Neuronal stem cell (in vitro differentiated cells): Measurements from ENCODE around the gene PFAS.
A peak's percentile ranks its signal among the peaks of the same experiment; 100 is the strongest.

Source experiments
- DNase-seq: peaks from one replicate; pipeline ENCODE4 v3.0.0-alpha.2; 2013; ENCODE audit warnings: low spot score
- H2AFZ ChIP-seq: one replicate; pipeline ENCODE4 v1.6.1; 2013; ENCODE audit warnings: mild to moderate bottlenecking, low read length, inconsistent platforms
- H2AK5ac ChIP-seq: 2 replicates; pipeline ENCODE4 v1.6.1; 2013; ENCODE audit warnings: low read depth, mild to moderate bottlenecking, inconsistent platforms, low read length, moderate library complexity, mixed read lengths
- H2BK120ac ChIP-seq: 2 replicates; pipeline ENCODE4 v1.6.1; 2013; ENCODE audit warnings: low read depth, mild to moderate bottlenecking, inconsistent platforms, low read length, moderate library complexity, mixed read lengths
- H2BK12ac ChIP-seq: one replicate; pipeline ENCODE4 v1.6.1; 2013; ENCODE audit warnings: low read length, inconsistent platforms
- H2BK15ac ChIP-seq: 2 replicates; pipeline ENCODE4 v1.6.1; 2013; ENCODE audit warnings: mild to moderate bottlenecking, low read length, inconsistent platforms, mixed read lengths
- H2BK5ac ChIP-seq: one replicate; pipeline ENCODE4 v1.6.1; 2013; ENCODE audit warnings: inconsistent platforms, mild to moderate bottlenecking, low read length, moderate library complexity
- H3K14ac ChIP-seq: one replicate; pipeline ENCODE4 v1.6.1; 2013; ENCODE audit warnings: low read length, inconsistent platforms
- H3K18ac ChIP-seq: 2 replicates; pipeline ENCODE4 v1.6.1; 2013; ENCODE audit warnings: low read length, inconsistent platforms
- H3K23ac ChIP-seq: 2 replicates; pipeline ENCODE4 v1.6.1; 2013; ENCODE audit warnings: low read depth, mild to moderate bottlenecking, mixed read lengths, low read length, inconsistent platforms; ENCODE audit not compliant: poor library complexity
- H3K27ac ChIP-seq: replicated peaks from 3 replicates; pipeline ENCODE4 v1.5.1; 2013; ENCODE audit warnings: low read length, inconsistent platforms
- H3K27me3 ChIP-seq, 3 experiments: 2 replicates each; pipeline ENCODE4 v1.6.1; 2013; ENCODE audit warnings: low read length in 3 of 3, mild to moderate bottlenecking in 2 of 3, inconsistent platforms in 1 of 3, low read depth in 1 of 3, mixed read lengths in 1 of 3, moderate library complexity in 1 of 3; ENCODE audit not compliant: control insufficient read depth in 3 of 3, insufficient read depth in 3 of 3
- H3K36me3 ChIP-seq, 2 donors: replicated peaks in 1 of 2; 2 replicates each; pipeline ENCODE4 v1.6.1; 2013; ENCODE audit warnings: low read length in 2 of 2; ENCODE audit not compliant: control insufficient read depth in 2 of 2, insufficient read depth in 2 of 2
- H3K4ac ChIP-seq: 2 replicates; pipeline ENCODE4 v1.6.1; 2013; ENCODE audit warnings: inconsistent platforms, mild to moderate bottlenecking, low read length, moderate library complexity
- H3K4me1 ChIP-seq, 2 donors: 1 replicate in 1 of 2; 2 replicates in 1 of 2; pipeline ENCODE4 v1.6.1; 2013; ENCODE audit warnings: low read length in 2 of 2, low read depth in 1 of 2; ENCODE audit not compliant: control insufficient read depth in 2 of 2, insufficient read depth in 1 of 2
- H3K4me2 ChIP-seq: one replicate; pipeline ENCODE4 v1.6.1; 2013; ENCODE audit warnings: mild to moderate bottlenecking, low read length, inconsistent platforms; ENCODE audit not compliant: insufficient read depth, poor library complexity, severe bottlenecking
- H3K4me3 ChIP-seq, 2 donors: 2 replicates each; pipeline ENCODE4 v1.5.1; 2013; ENCODE audit warnings: low read length in 2 of 2, mild to moderate bottlenecking in 2 of 2, inconsistent platforms in 1 of 2, moderate library complexity in 1 of 2
- H3K79me1 ChIP-seq: one replicate; pipeline ENCODE4 v1.6.1; 2013; ENCODE audit warnings: low read depth, mild to moderate bottlenecking, inconsistent platforms, low read length, moderate library complexity
- H3K9ac ChIP-seq: one replicate; pipeline ENCODE4 v1.6.1; 2013; ENCODE audit warnings: mild to moderate bottlenecking, low read depth, low read length, inconsistent platforms; ENCODE audit not compliant: poor library complexity
- H3K9me3 ChIP-seq, 2 donors: replicated peaks in 1 of 2; 2 replicates each; pipeline versions ENCODE3 to v1.6.1; 2013; ENCODE audit warnings: low read length in 2 of 2, mild to moderate bottlenecking in 2 of 2, inconsistent platforms in 1 of 2, low read depth in 1 of 2, mixed read lengths in 1 of 2, moderate library complexity in 1 of 2; ENCODE audit not compliant: control insufficient read depth in 2 of 2, insufficient read depth in 1 of 2
- H4K8ac ChIP-seq: one replicate; pipeline ENCODE4 v1.6.1; 2013; ENCODE audit warnings: low read depth, mild to moderate bottlenecking, inconsistent platforms, low read length, moderate library complexity
- H4K91ac ChIP-seq: one replicate; pipeline ENCODE4 v1.6.1; 2013; ENCODE audit warnings: low read length, low read depth, mild to moderate bottlenecking, inconsistent platforms; ENCODE audit not compliant: poor library complexity
- WGBS, 2 donors: extraction: QIAGEN DNeasy Blood & Tissue Kit; methylation state at CpG; one replicate each; pipeline ENCODE4 v1.1.7; 2013; ENCODE audit warnings: missing lambda C conversion rate in 2 of 2, mixed read lengths in 1 of 2; ENCODE audit not compliant: insufficient read length in 2 of 2, insufficient replicate concordance in 1 of 2; ENCODE audit errors: extremely low coverage in 2 of 2; 5-methylcytosine and 5-hydroxymethylcytosine counted together

PFAS gene

GRCh38 chr17:8234361-8235270 lies 14.5 kb upstream of the PFAS start:
- no peak overlapping the region for H3K27ac ChIP-seq
- H2BK120ac ChIP-seq = no peak overlapping the region
- peaks cover 50 to 95% of the 10 kb centered on the region in 2 donors for H3K36me3 ChIP-seq
- H2AK5ac ChIP-seq = no peak overlapping the region
- H3K4me2 ChIP-seq = no peak overlapping the region
- H3K23ac ChIP-seq = no peak overlapping the region
- H2BK12ac ChIP-seq = no peak overlapping the region
- no peak overlapping the region for H2AFZ ChIP-seq
- H3K79me1 ChIP-seq = no peaks in the 10 kb centered on the region
- no peaks in the 10 kb centered on the region for H3K27me3 ChIP-seq
- DNase-seq = no peak
- H4K8ac ChIP-seq = no peak overlapping the region
- no peak overlapping the region for H3K18ac ChIP-seq
- H3K9ac ChIP-seq = no peak overlapping the region
- no peak overlapping the region for H2BK15ac ChIP-seq
- H3K9me3 ChIP-seq = no peaks in the 10 kb centered on the region
- no peak overlapping the region for H2BK5ac ChIP-seq
- no peak overlapping the region for H4K91ac ChIP-seq
- WGBS, 2 donors = no CpG with 5 or more reads among the region's 21 CpGs
- H3K14ac ChIP-seq = no peak overlapping the region
- H3K4me3 ChIP-seq = no peak overlapping the region
- no peak overlapping the region for H3K4ac ChIP-seq
- H3K4me1 ChIP-seq = no peaks in the 10 kb centered on the region

GRCh38 chr17:8235676-8236075 lies 13.4 kb upstream of the PFAS start:
- Histone ChIP-seq H2AK5ac (no peak overlapping the region), H2BK12ac (no peak overlapping the region), H3K4me2 (no peak overlapping the region), H4K91ac (no peak overlapping the region), H3K27ac (no peak overlapping the region), H3K36me3 (peaks cover 43 to 93% of the 10 kb centered on the region in 2 donors), H2BK5ac (no peak overlapping the region), H2BK120ac (no peak overlapping the region), H2AFZ (no peak overlapping the region), H3K27me3 (no peaks in the 10 kb centered on the region), H3K23ac (no peak overlapping the region), H3K9ac (no peak overlapping the region), H3K4ac (no peak overlapping the region), H3K18ac (no peak overlapping the region), H4K8ac (no peak overlapping the region), H3K4me1 (no peaks in the 10 kb centered on the region), H3K9me3 (no peaks in the 10 kb centered on the region), H3K4me3 (no peak overlapping the region), H2BK15ac (no peak overlapping the region), H3K14ac (no peak overlapping the region), H3K79me1 (no peaks in the 10 kb centered on the region)
- no CpG with 5 or more reads among the region's 7 CpGs for WGBS, 2 donors
- DNase-seq = no peak

DNA sequence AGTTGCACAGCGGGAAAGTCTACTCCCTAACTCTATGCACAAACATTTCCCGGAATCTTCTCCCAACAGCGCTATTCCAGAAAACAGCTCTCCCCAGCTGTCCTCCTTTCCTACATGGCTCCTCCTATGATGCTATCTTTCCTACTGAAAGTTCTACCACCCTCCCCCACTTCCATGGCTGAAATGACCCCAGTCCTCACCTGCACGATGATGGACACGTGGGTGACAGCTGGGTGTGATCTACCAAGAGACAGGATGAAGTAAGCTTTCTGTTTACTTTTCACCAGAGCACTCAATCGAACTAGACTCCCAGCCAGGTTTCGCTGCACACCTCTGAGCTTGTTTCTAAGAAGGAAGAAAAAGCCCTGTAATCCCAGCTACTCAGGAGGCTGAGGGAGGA lies 11.9 kb upstream of the PFAS start:
- Histone ChIP-seq H3K14ac (no peak overlapping the region), H2AFZ (no peak overlapping the region), H3K4me2 (no peak overlapping the region), H3K4me3 (no peak overlapping the region), H3K36me3 (peaks cover 36 to 88% of the 10 kb centered on the region in 2 donors), H2AK5ac (no peak overlapping the region), H3K9ac (no peak overlapping the region), H2BK5ac (no peak overlapping the region), H2BK12ac (no peak overlapping the region), H3K4ac (no peak overlapping the region), H3K27me3 (no peaks in the 10 kb centered on the region), H4K8ac (no peak overlapping the region), H4K91ac (no peak overlapping the region), H2BK120ac (no peak overlapping the region), H3K9me3 (no peaks in the 10 kb centered on the region), H3K18ac (no peak overlapping the region), H3K4me1 (no peaks in the 10 kb centered on the region), H3K79me1 (no peaks in the 10 kb centered on the region), H3K23ac (no peak overlapping the region), H3K27ac (no peak overlapping the region), H2BK15ac (no peak overlapping the region)
- WGBS, 2 donors = no CpG with 5 or more reads among the region's 7 CpGs
- DNase-seq = no peak

DNA sequence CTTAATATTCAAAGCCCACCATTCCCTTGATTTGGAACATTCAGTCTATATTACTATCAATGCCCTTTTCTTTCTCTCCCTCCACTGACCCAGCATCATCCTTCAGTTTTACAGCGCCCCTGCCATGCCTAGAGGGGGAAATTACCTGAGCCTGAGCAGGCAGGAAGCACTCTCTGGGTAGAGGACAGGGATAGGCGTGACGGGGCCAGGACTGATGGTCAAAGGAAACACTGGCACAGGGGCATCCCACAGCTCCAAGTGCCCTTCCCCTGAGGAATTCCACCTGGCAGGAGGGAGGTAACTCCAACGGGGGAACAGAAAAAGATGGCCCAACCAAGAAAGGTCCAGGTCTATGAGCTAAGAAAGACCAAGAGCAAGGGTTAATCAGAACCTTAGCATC lies 11.2 kb upstream of the PFAS start:
- H3K23ac ChIP-seq = peak overlapping the region; percentile 65
- H2AK5ac ChIP-seq = no peak overlapping the region
- H3K27me3 ChIP-seq = no peaks in the 10 kb centered on the region
- H3K27ac ChIP-seq = no peak overlapping the region
- no CpG with 5 or more reads among the region's 4 CpGs for WGBS, 2 donors
- peak overlapping the region; percentile 82 for H3K14ac ChIP-seq
- H3K18ac ChIP-seq = no peak overlapping the region
- peaks cover 32 to 81% of the 10 kb centered on the region in 2 donors for H3K36me3 ChIP-seq
- no peaks in the 10 kb centered on the region for H3K9me3 ChIP-seq
- H2BK12ac ChIP-seq = no peak overlapping the region
- no peak overlapping the region for H2BK120ac ChIP-seq
- H4K8ac ChIP-seq = no peak overlapping the region
- peaks cover 1% of the 10 kb centered on the region for H3K79me1 ChIP-seq
- H3K4me2 ChIP-seq = no peak overlapping the region
- H4K91ac ChIP-seq = no peak overlapping the region
- DNase-seq = no peak
- H3K4ac ChIP-seq = no peak overlapping the region
- H3K4me1 ChIP-seq = no peaks in the 10 kb centered on the region
- no peak overlapping the region for H2BK15ac ChIP-seq
- peak overlapping the region in 1 of 2 donors; percentile 42 for H3K4me3 ChIP-seq
- H3K9ac ChIP-seq = no peak overlapping the region
- no peak overlapping the region for H2AFZ ChIP-seq
- no peak overlapping the region for H2BK5ac ChIP-seq
